BE2C (cell line): ENCODE measurements around the gene AP2S1.
"Not testable (repeated sequence)": the region's sequence is repeated elsewhere in the genome, so short reads cannot be mapped to it uniquely, and the experiment has no call there.

ENCODE experiments used
- DNase-seq: peaks from one replicate; pipeline ENCODE4 v3.0.0-alpha.2; 2020
- H3K27me3 ChIP-seq: fragments of 250-450 bp; sonication (Bioruptor Pico); 2 replicates; pipeline ENCODE4 v1.5.1; 2020; ENCODE audit warnings: mild to moderate bottlenecking
- H3K36me3 ChIP-seq: fragments of 250-450 bp; sonication (Bioruptor Pico); 2 replicates; pipeline ENCODE4 v1.5.1; 2020; ENCODE audit warnings: mild to moderate bottlenecking
- H3K4me1 ChIP-seq: fragments of 250-450 bp; sonication (Bioruptor Pico); 2 replicates; pipeline ENCODE4 v1.5.1; 2020
- H3K4me3 ChIP-seq: 2 replicates; pipeline ENCODE4 v1.5.1; 2011; ENCODE audit warnings: low read depth, low read length
- H3K9me3 ChIP-seq: fragments of 250-450 bp; sonication (Bioruptor Pico); 2 replicates; pipeline ENCODE4 v1.5.1; 2020
- CTCF ChIP-seq: IDR thresholded peaks from 2 replicates; pipeline ENCODE4 v1.5.1; 2012; ENCODE audit warnings: mild to moderate bottlenecking, low read depth, low read length

The AP2S1 gene

GRCh38 chr19:46881092-46881491, 30.4 kb upstream of the AP2S1 start:
- Histone ChIP-seq H3K4me3 (no peak overlapping the region), H3K9me3 (no peaks in the 10 kb centered on the region), H3K36me3 (no peaks in the 10 kb centered on the region; the same call in 1 of the 2 replicates), H3K27me3 (no peaks in the 10 kb centered on the region), H3K4me1 (no peaks in the 10 kb centered on the region; the same call in 1 of the 2 replicates)
- no peak for TF ChIP-seq CTCF
- DNase-seq: no peak

GRCh38 chr19:46880431-46880830, 29.8 kb upstream of the AP2S1 start:
- no peaks in the 10 kb centered on the region; the same call in 1 of the 2 replicates for H3K36me3 ChIP-seq
- H3K9me3 ChIP-seq: no peaks in the 10 kb centered on the region
- H3K27me3 ChIP-seq: no peaks in the 10 kb centered on the region
- H3K4me3 ChIP-seq: no peak overlapping the region
- DNase-seq: no peak
- TF ChIP-seq CTCF: no peak
- H3K4me1 ChIP-seq: no peaks in the 10 kb centered on the region; the same call in 1 of the 2 replicates

GRCh38 chr19:46878613-46879375, 28.1 kb upstream of the AP2S1 start:
- H3K9me3 ChIP-seq: no peaks in the 10 kb centered on the region
- no peak overlapping the region for H3K4me3 ChIP-seq
- DNase-seq: no peak
- no peaks in the 10 kb centered on the region; the same call in 1 of the 2 replicates for H3K36me3 ChIP-seq
- no peaks in the 10 kb centered on the region for H3K4me1 ChIP-seq
- no peak for TF ChIP-seq CTCF
- H3K27me3 ChIP-seq: no peaks in the 10 kb centered on the region

- no peaks in the 10 kb centered on the region for H3K27me3 ChIP-seq
- TF ChIP-seq CTCF: no peak
- H3K4me3 ChIP-seq: no peak overlapping the region
- no peaks in the 10 kb centered on the region; the same call in none of the 2 replicates for H3K36me3 ChIP-seq
- H3K4me1 ChIP-seq: no peaks in the 10 kb centered on the region
- no peak for DNase-seq
- no peaks in the 10 kb centered on the region for H3K9me3 ChIP-seq
Observed at GRCh38 chr19:46875657-46876056, 25.0 kb upstream of the AP2S1 start.

GRCh38 chr19:46875234-46875633, 24.6 kb upstream of the AP2S1 start:
- H3K4me1 ChIP-seq: no peaks in the 10 kb centered on the region
- no peak overlapping the region for H3K4me3 ChIP-seq
- no peaks in the 10 kb centered on the region for H3K27me3 ChIP-seq
- no peaks in the 10 kb centered on the region for H3K9me3 ChIP-seq
- no peaks in the 10 kb centered on the region; the same call in none of the 2 replicates for H3K36me3 ChIP-seq
- DNase-seq: no peak
- TF ChIP-seq CTCF: no peak

GRCh38 chr19:46872967-46873366, 22.3 kb upstream of the AP2S1 start:
- no peaks in the 10 kb centered on the region for H3K9me3 ChIP-seq
- H3K4me3 ChIP-seq: no peak overlapping the region
- H3K4me1 ChIP-seq: no peaks in the 10 kb centered on the region
- no peaks in the 10 kb centered on the region; the same call in 1 of the 2 replicates for H3K36me3 ChIP-seq
- no peak for DNase-seq
- TF ChIP-seq CTCF: no peak
- H3K27me3 ChIP-seq: no peaks in the 10 kb centered on the region

GRCh38 chr19:46871173-46871572, 20.5 kb upstream of the AP2S1 start:
- H3K4me3 ChIP-seq, H3K27me3 ChIP-seq, H3K9me3 ChIP-seq, DNase-seq, H3K36me3 ChIP-seq: not testable (repeated sequence)
- peaks cover 12% of the 10 kb centered on the region for H3K4me1 ChIP-seq
